HepG2 (cell line): ENCODE measurements around the gene GDF15. TPM values are rescaled to one million over a fixed set of nuclear protein-coding genes. Genes with fewer than 3 reads are reported as not detected.

Source experiments
- AGO1 ChIP-seq: fragments of 200-400 bp; formaldehyde crosslinking; IDR thresholded peaks from 2 replicates; pipeline ENCODE4 v1.6.1; 2017; ENCODE audit warnings: mild to moderate bottlenecking, low read depth, low read length, moderate library complexity; ENCODE audit not compliant: poor library complexity, severe bottlenecking
- BORCS8-MEF2B ChIP-seq: sonication (generic); formaldehyde crosslinking; IDR thresholded peaks from 2 replicates; pipeline ENCODE4 v1.8.0; 2022; ENCODE audit warnings: mild to moderate bottlenecking, missing genetic modification reagents
- EHMT2 ChIP-seq: fragments of 200-600 bp; sonication (generic); IDR thresholded peaks from 2 replicates; pipeline ENCODE4 v1.7.0; 2017; ENCODE audit warnings: antibody characterized with exemption, low read depth, low read length, borderline replicate concordance
- ELK4 ChIP-seq: sonication (generic); formaldehyde crosslinking; IDR thresholded peaks from 2 replicates; pipeline ENCODE4 v1.9.0; 2021; ENCODE audit warnings: missing genetic modification reagents, borderline replicate concordance
- GRHL1 ChIP-seq: sonication (generic); formaldehyde crosslinking; conservative IDR thresholded peaks from 2 replicates; pipeline ENCODE4 v1.8.0; 2022; ENCODE audit warnings: missing genetic modification reagents
- HES4 ChIP-seq: sonication (generic); formaldehyde crosslinking; IDR thresholded peaks from 2 replicates; pipeline ENCODE4 v1.9.0; 2021; ENCODE audit warnings: mild to moderate bottlenecking, missing genetic modification reagents, borderline replicate concordance
- MAFG ChIP-seq: sonication (generic); formaldehyde crosslinking; IDR thresholded peaks from 2 replicates; pipeline ENCODE4 v1.5.1; 2020; ENCODE audit warnings: mild to moderate bottlenecking, missing genetic modification reagents
- NFIC ChIP-seq: IDR thresholded peaks from 2 replicates; pipeline ENCODE4 v1.6.1; 2012; ENCODE audit warnings: mild to moderate bottlenecking, low read length, inconsistent platforms
- POLR2A ChIP-seq, 2 experiments: IDR thresholded peaks; 2 replicates each; pipeline ENCODE4 v1.6.1; 2011; ENCODE audit warnings: low read depth in 2 of 2, low read length in 2 of 2, mild to moderate bottlenecking in 1 of 2, moderate library complexity in 1 of 2; ENCODE audit not compliant: insufficient read depth in 1 of 2
- SETDB1 ChIP-seq: sonication (generic); formaldehyde crosslinking; IDR thresholded peaks from 2 replicates; pipeline ENCODE4 v1.5.1; 2020; ENCODE audit warnings: missing genetic modification reagents, mild to moderate bottlenecking, borderline replicate concordance
- SMC3 ChIP-seq: IDR thresholded peaks from 2 replicates; pipeline ENCODE4 v1.6.1; 2011; ENCODE audit warnings: low read length, improper control_type of control experiment
- WIZ ChIP-seq: sonication (generic); formaldehyde crosslinking; IDR thresholded peaks from 2 replicates; pipeline ENCODE4 v1.5.1; 2020; ENCODE audit warnings: mild to moderate bottlenecking, missing genetic modification reagents
- ZBTB33 ChIP-seq: sonication (generic); formaldehyde crosslinking; IDR thresholded peaks from 2 replicates; pipeline ENCODE4 v1.4.0; 2020; ENCODE audit warnings: missing genetic modification reagents
- ZNF142 ChIP-seq: sonication (generic); formaldehyde crosslinking; IDR thresholded peaks from 2 replicates; pipeline ENCODE4 v1.4.0; 2020; ENCODE audit warnings: missing genetic modification reagents
- ZNF160 ChIP-seq: sonication (generic); formaldehyde crosslinking; IDR thresholded peaks from 2 replicates; pipeline ENCODE4 v1.8.0; 2022; ENCODE audit warnings: mild to moderate bottlenecking, inconsistent platforms, missing genetic modification reagents
- ZNF205 ChIP-seq: IDR thresholded peaks from 2 replicates; pipeline ENCODE4 v1.6.1; 2018; ENCODE audit warnings: missing biosample characterization, missing genetic modification reagents
- ZNF749 ChIP-seq: sonication (generic); formaldehyde crosslinking; IDR thresholded peaks from 2 replicates; pipeline ENCODE4 v1.8.0; 2022; ENCODE audit warnings: mild to moderate bottlenecking, missing genetic modification reagents, moderate library complexity, borderline replicate concordance
- ZNF761 ChIP-seq: sonication (generic); formaldehyde crosslinking; conservative IDR thresholded peaks from 2 replicates; pipeline ENCODE4 v1.4.0; 2020; ENCODE audit warnings: mild to moderate bottlenecking, missing genetic modification reagents
- ZNF883 ChIP-seq: sonication (generic); formaldehyde crosslinking; IDR thresholded peaks from 2 replicates; pipeline ENCODE4 v1.5.1; 2020; ENCODE audit warnings: mild to moderate bottlenecking, missing genetic modification reagents; ENCODE audit errors: not compliant biosample characterization
- polyA plus RNA-seq, 8 experiments: library from polyadenylated mRNA; depleted of rRNA in 3 of 8; stranded (reverse) in 7 of 8; unstranded in 1 of 8; fragments of >200 nt; fragmentation: Illumina TruSeq in 4 of 8; extraction: Trizol in 4 of 8; gene quantifications; 2 replicates each; pipeline versions ENCODE4 v1.2.1 to v1.2.3, GENCODE V29; 2011 to 2016; ENCODE audit warnings: low read depth in 4 of 8, missing spikeins in 1 of 8, mixed read lengths in 1 of 8; ENCODE audit not compliant: insufficient read depth in 1 of 8
- total RNA-seq, 5 experiments: library from RNA; depleted of rRNA; stranded (reverse); fragments of >200 nt; fragmentation: Illumina TruSeq; extraction: Trizol; gene quantifications; 2 replicates each; pipeline ENCODE4 v1.2.3, GENCODE V29; 2016; ENCODE audit warnings: low read depth in 1 of 5

GDF15 gene
- total and polyA plus RNA-seq, 2 of the 13 experiments (the other 11 are each of a cell fraction or from before 2014, with no cell fraction given): 146 to 422 TPM

- TF ChIP-seq ZNF142 (CRISPR knock-in tag) (no peak), HES4 (no peak), GRHL1 (CRISPR knock-in tag) (no peak), SETDB1 (CRISPR knock-in tag) (no peak), EHMT2 (no peak), ZNF761 (CRISPR knock-in tag) (no peak), POLR2A (IDR thresholded peaks at IDR 0.05; ENCODE audit: insufficient read depth in 1 of 2, low read depth in 2 of 2, low read length in 2 of 2) (no peak), ZNF749 (CRISPR knock-in tag) (no peak), ZNF160 (no peak), BORCS8-MEF2B (peak; percentile 54; the same call in 1 of the 2 replicates), ZNF883 (CRISPR knock-in tag) (no peak), SMC3 (no peak), ZBTB33 (CRISPR knock-in tag) (no peak), ELK4 (CRISPR knock-in tag) (no peak), MAFG (no peak), ZNF205 (CRISPR knock-in tag) (no peak), AGO1 (peak; percentile 24), WIZ (no peak), NFIC (no peak)
Observed at GRCh38 chr19:18396471-18397241, 10.7 kb downstream of the GDF15 start (continued).
